HG03378 (cell line): ENCODE data around the gene SI.
"Not testable (repeated sequence)": the region's sequence is repeated elsewhere in the genome, so short reads cannot be mapped to it uniquely, and the experiment has no call there.

Experiments used
- ATAC-seq: cut with Tn5 transposase; IDR thresholded peaks from one replicate; pipeline ENCODE4 v1.9.1; 2021; ENCODE audit warnings: mild to moderate bottlenecking, moderate library complexity; ENCODE audit not compliant: unreplicated experiment

The SI gene

GRCh38 chr3:165078293-165078692, at the start of gene SI:
TSS of gene SI (minus strand) at chr3:165078496. CDS start at chr3:165076012, 2,484 bp downstream.
- no peak for ATAC-seq

DNA sequence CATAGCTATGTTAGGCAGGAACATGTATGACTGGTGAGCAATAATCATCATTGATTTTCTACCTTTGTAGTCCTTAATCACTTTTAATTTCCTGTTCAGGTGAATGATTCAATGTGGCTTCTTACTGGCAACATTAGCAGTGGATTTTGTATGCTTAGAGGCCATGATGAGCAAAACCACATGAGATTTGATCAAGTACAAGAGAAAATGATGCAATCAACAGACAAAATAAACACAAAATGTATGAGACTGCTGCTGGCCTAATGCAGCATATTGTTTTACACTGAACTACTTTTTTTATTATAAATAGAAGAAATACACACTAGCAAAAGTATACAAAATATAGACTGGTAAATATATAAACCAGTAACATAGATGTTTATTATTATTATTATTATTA, 47.5 kb upstream of the SI start:
- no peak for ATAC-seq

GRCh38 chr3:165111401-165111800, 33.1 kb upstream of the SI start:
- ATAC-seq: no peak

DNA sequence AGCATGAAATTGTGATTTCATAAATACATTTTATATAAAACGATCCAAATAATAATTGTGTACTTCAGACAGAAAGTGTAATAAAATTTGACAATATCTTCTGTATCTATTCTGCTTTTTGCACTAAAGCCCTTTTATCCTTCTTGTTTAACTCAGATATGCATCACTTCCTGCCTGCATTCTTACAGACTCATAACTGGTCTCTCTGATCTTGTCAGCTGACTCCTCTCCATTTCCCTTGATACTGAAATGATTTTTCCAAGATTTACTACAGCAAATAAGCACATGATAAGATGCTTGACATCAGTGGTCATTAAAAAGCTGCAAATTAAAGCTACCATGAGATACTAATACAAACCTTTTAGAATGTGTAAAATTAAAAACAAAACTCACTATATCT, 25.3 kb upstream of the SI start:
- no peak for ATAC-seq

DNA sequence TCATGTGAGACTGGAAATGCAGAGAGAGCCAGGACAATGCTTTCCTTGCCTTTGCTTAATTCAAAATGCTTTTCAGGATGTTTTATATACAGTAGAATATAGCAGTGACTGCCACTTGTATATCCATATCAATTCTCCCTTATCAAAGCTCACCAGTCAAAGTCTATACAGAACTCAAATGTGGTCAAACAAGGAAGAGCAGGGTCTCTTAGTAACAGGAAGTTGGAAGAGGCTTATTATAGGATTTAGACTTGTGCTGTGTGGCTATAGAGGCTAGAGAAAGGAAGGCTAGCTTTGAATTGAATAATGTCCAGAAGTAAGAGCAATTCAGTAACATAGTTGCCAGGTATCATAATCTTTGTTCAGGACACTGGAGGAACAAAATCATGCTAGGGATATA, 4.4 kb upstream of the SI start:
- no peak for ATAC-seq

GRCh38 chr3:165081183-165081582, 2.9 kb upstream of the SI start:
- no peak for ATAC-seq

- no peak for ATAC-seq
Observed at GRCh38 chr3:165075695-165076094, 2.6 kb downstream of the SI start.

GRCh38 chr3:165070682-165071081, 7.6 kb downstream of the SI start:
- ATAC-seq: no peak

GRCh38 chr3:165056510-165056909, 21.8 kb downstream of the SI start:
- no peak for ATAC-seq

DNA sequence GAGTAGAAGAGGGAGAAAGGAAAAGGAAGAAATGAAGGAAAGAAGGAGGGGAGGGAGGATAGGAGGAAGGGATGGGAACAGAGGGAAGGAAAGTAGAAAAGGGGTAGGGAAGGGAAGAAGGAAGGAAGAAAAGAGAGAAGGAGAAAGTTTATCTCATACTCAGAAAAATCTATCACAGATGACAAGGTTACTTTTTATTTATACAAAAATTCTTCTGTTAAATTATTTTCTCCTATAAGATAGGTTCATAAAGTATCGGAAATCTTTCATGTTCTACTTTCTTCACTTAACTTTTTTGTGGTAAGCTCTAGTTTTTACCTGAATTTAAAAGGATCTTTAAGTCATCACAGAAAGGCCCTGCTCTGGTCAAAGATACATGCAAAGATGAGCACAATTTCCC, 38.1 kb downstream of the SI start:
- no peak for ATAC-seq

- ATAC-seq: no peak
Observed at GRCh38 chr3:165011557-165011956, 66.7 kb downstream of the SI start.

- no peak for ATAC-seq
Observed at GRCh38 chr3:164984947-164985346, 93.3 kb downstream of the SI start.

GRCh38 chr3:164962610-164963009, 115.7 kb downstream of the SI start:
- ATAC-seq: no peak

DNA sequence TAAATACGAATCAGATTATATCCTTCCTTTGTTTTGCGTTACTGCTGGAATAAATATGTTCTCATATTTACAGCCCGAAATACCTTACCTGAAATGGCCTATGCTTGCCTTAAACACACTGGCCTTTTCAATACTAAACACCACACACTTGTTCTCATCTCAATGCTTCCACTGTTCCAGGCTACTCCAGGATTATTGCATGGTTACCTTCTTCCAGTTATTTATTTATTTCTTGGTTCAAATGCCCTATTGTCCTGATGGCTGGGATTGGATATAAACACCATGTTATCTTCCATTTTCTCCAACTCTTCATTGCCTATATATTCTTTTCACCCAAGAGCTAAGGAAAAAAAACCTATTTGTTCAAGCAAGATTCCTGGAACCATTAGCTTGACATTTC, 125.3 kb downstream of the SI start:
- ATAC-seq: no peak

GRCh38 chr3:164951403-164951802, 126.9 kb downstream of the SI start:
- ATAC-seq: not testable (repeated sequence)

- ATAC-seq: no peak
Observed at GRCh38 chr3:164940745-164941144, 137.6 kb downstream of the SI start.

DNA sequence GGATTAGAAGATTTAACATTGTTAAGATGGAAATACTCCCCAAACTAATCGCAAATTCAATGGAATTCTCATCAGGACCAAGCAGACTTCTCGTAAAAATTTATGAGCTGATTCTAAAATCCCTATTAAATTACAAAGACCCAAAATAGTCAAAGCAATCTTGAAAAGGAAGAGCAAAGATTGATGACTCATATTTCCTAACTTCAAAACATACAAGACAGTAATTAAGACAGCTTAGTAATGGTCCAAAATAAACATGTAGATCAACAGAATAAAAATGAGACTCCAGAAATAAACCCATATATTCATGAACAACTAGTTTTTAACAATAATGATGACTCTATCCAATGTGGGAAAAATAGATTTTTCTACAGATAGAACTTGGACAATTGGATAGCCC, 148.7 kb downstream of the SI start:
- no peak for ATAC-seq
